ENCODE data around the gene DDN. TPM values are rescaled to one million over a fixed set of nuclear protein-coding genes. Genes with fewer than 3 reads are reported as not detected.

The DDN gene
- total RNA-seq, 1 donor from 2014 or later: 0.26 TPM

- no peak overlapping the region for H3K4me3 ChIP-seq (ENCODE audit: low read depth, low read length)
- no peaks in the 10 kb centered on the region for H3K27me3 ChIP-seq (ENCODE audit: control insufficient read depth, insufficient read depth, low read length)
- FAIRE-seq: no peak
- TF ChIP-seq, protein P1, sequence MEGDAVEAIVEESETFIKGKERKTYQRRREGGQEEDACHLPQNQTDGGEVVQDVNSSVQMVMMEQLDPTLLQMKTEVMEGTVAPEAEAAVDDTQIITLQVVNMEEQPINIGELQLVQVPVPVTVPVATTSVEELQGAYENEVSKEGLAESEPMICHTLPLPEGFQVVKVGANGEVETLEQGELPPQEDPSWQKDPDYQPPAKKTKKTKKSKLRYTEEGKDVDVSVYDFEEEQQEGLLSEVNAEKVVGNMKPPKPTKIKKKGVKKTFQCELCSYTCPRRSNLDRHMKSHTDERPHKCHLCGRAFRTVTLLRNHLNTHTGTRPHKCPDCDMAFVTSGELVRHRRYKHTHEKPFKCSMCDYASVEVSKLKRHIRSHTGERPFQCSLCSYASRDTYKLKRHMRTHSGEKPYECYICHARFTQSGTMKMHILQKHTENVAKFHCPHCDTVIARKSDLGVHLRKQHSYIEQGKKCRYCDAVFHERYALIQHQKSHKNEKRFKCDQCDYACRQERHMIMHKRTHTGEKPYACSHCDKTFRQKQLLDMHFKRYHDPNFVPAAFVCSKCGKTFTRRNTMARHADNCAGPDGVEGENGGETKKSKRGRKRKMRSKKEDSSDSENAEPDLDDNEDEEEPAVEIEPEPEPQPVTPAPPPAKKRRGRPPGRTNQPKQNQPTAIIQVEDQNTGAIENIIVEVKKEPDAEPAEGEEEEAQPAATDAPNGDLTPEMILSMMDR (IDR thresholded peaks at IDR 0.05; ENCODE audit: insufficient read depth, low read length, severe bottlenecking): peak; percentile 52
- H3K36me3 ChIP-seq (ENCODE audit: control insufficient read depth, insufficient read depth, low read length): peaks cover 13% of the 10 kb centered on the region
- peak; percentile 30 for DNase-seq (ENCODE audit: low read depth)
These were observed 20.5 kb upstream of the DDN start for GRCh38 chr12:49019443-49020324.

DNA sequence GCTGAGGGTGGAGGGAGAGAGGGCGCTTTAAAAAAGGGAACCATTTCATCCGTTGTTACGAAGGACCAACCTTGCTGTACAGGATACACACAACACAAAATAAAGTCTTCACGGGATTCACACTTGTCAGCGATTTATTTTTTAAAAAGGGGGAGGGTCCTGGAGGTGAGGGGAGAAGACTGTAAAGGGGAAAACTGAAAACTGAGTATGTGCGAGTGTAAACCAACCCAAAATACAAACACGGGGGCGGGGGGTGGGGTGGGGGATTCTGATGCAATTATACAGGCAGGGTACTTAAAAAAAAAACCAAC is 19.9 kb upstream of the DDN start:
- Histone ChIP-seq H3K27me3 (ENCODE audit: control insufficient read depth, insufficient read depth, low read length) (no peaks in the 10 kb centered on the region), H3K4me3 (ENCODE audit: low read depth, low read length) (peak overlapping the region; percentile 85), H3K36me3 (ENCODE audit: control insufficient read depth, insufficient read depth, low read length) (peaks cover 11% of the 10 kb centered on the region)
- no peak for FAIRE-seq
- no peak for DNase-seq (ENCODE audit: low read depth)
- TF ChIP-seq, protein P1 (IDR thresholded peaks at IDR 0.05; ENCODE audit: insufficient read depth, low read length, severe bottlenecking): no peak

- FAIRE-seq: no peak
- Histone ChIP-seq H3K4me3 (ENCODE audit: low read depth, low read length) (peak within 1 kb of the TSS; percentile 85), H3K27me3 (ENCODE audit: control insufficient read depth, insufficient read depth, low read length) (no peaks in the 10 kb centered on the region), H3K36me3 (ENCODE audit: control insufficient read depth, insufficient read depth, low read length) (peaks cover 8% of the 10 kb centered on the region)
- peak; percentile 91 for DNase-seq (ENCODE audit: low read depth)
- TF ChIP-seq, protein P1 (IDR thresholded peaks at IDR 0.05; ENCODE audit: insufficient read depth, low read length, severe bottlenecking): peak; percentile 77
These were observed 19.3 kb upstream of the DDN start, which contains the start of gene PRKAG1 for GRCh38 chr12:49018261-49019119. TSS of gene PRKAG1 (minus strand) at chr12:49018776. CDS start at chr12:49018740, 36 bp downstream.

DNA sequence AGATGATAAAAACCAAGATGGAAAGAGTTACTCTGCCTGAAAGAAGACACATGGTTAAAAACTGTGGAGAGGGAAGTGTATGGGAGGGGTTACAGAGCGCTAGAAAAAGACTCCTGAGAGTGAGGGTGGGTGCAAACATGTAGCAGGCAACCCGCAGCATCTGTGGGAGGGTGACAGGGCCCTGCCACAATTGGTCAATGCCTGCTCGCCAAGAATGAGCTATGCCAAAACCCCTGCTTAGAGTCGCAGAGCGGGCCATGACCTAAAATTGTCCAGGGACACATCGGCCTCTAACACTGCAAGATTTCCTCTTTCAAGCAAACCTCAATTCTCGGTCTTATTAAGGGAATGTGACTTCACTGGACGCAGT is 18.7 kb upstream of the DDN start:
- TF ChIP-seq, protein P1 (IDR thresholded peaks at IDR 0.05; ENCODE audit: insufficient read depth, low read length, severe bottlenecking): no peak
- peak overlapping the region; percentile 85 for H3K4me3 ChIP-seq (ENCODE audit: low read depth, low read length)
- no peak for FAIRE-seq
- H3K36me3 ChIP-seq (ENCODE audit: control insufficient read depth, insufficient read depth, low read length): peaks cover 9% of the 10 kb centered on the region
- DNase-seq (ENCODE audit: low read depth): no peak
- no peaks in the 10 kb centered on the region for H3K27me3 ChIP-seq (ENCODE audit: control insufficient read depth, insufficient read depth, low read length)

GRCh38 chr12:49015196-49015595 is 16.0 kb upstream of the DDN start:
- no peak overlapping the region for H3K4me3 ChIP-seq (ENCODE audit: low read depth, low read length)
- peaks cover 6% of the 10 kb centered on the region for H3K36me3 ChIP-seq (ENCODE audit: control insufficient read depth, insufficient read depth, low read length)
- no peak for FAIRE-seq
- TF ChIP-seq, protein P1 (IDR thresholded peaks at IDR 0.05; ENCODE audit: insufficient read depth, low read length, severe bottlenecking): no peak
- DNase-seq (ENCODE audit: low read depth): no peak
- H3K27me3 ChIP-seq (ENCODE audit: control insufficient read depth, insufficient read depth, low read length): no peaks in the 10 kb centered on the region
